NB4 (cell line): Measurements from ENCODE around the gene MB21D2.

Experiments used
- MYC ChIP-seq: IDR thresholded peaks from 2 replicates; pipeline ENCODE4 v1.6.1; 2011; ENCODE audit warnings: low read depth, low read length
- POLR2A ChIP-seq: IDR thresholded peaks from 2 replicates; pipeline ENCODE4 v1.6.1; 2011; ENCODE audit warnings: mild to moderate bottlenecking; ENCODE audit not compliant: insufficient read length; ENCODE audit errors: extremely low read depth
- TF ChIP-seq, protein P1 (sequence below): IDR thresholded peaks from one replicate; pipeline ENCODE4 v1.5.1; 2012; ENCODE audit warnings: low read depth, low read length
- TF ChIP-seq, protein P2 (sequence below): IDR thresholded peaks from 2 replicates; pipeline ENCODE4 v1.6.1; 2011; ENCODE audit warnings: low read depth, low read length

GRCh38 chr3:192921793-192922192, 4.1 kb upstream of the MB21D2 start:
- TF ChIP-seq, protein P1, sequence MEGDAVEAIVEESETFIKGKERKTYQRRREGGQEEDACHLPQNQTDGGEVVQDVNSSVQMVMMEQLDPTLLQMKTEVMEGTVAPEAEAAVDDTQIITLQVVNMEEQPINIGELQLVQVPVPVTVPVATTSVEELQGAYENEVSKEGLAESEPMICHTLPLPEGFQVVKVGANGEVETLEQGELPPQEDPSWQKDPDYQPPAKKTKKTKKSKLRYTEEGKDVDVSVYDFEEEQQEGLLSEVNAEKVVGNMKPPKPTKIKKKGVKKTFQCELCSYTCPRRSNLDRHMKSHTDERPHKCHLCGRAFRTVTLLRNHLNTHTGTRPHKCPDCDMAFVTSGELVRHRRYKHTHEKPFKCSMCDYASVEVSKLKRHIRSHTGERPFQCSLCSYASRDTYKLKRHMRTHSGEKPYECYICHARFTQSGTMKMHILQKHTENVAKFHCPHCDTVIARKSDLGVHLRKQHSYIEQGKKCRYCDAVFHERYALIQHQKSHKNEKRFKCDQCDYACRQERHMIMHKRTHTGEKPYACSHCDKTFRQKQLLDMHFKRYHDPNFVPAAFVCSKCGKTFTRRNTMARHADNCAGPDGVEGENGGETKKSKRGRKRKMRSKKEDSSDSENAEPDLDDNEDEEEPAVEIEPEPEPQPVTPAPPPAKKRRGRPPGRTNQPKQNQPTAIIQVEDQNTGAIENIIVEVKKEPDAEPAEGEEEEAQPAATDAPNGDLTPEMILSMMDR: no peak
- TF ChIP-seq POLR2A (no peak), MYC (no peak)
- TF ChIP-seq, protein P2, sequence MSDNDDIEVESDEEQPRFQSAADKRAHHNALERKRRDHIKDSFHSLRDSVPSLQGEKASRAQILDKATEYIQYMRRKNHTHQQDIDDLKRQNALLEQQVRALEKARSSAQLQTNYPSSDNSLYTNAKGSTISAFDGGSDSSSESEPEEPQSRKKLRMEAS: no peak
